Measurements from ENCODE around the gene HS3ST5. TPM values are rescaled to one million over a fixed set of nuclear protein-coding genes. Genes with fewer than 3 reads are reported as not detected.

Gene HS3ST5
- total RNA-seq, 1 experiment from 2014 or later = not detected

DNA sequence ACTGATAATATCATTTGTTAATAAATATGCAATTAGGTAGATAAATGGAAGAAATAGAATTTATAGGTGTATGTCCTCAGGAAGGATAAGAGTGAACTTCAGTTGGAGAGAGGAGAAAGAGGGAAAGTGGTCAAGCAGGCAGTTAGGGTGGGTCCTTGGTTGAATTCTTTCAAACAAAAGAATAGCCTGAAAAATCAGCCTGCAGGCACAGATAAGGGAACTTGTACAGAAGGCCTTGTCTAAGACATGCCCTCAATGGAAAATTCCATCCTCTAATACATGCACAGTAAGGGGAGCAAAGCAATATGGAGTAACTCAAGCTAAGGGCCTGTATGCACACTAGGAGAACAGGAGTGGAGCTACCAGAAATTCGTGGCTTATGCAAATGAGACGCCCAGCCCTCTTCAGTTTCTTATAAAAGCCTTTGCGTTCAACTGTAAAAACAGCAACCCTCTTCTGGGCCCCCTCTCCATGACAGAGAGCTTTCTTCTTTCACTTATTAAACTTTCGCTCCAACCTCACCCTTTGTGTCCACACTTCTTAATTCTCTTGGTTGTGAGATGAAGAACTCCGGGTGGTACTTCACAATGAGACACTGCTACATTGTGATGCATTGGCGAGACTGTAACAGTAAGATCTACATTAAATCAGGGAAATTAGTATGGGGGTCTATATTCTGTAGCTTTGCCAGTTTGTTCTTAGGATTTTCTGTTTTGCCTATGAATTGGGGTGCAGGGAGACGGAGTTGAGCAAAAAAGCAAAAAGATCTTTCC, 147.0 kb downstream of the HS3ST5 start:
- ChIA-PET POLR2A (no interaction called here), RAD21 (ENCODE audit: low non-redundant PET in 1 of 2, low total read pairs in 2 of 2, uncharacterized antibody in 2 of 2, unreplicated experiment in 2 of 2) (no interaction called here), CTCF (no interaction called here)
- H3K9me2 ChIP-seq (ENCODE audit: insufficient read depth) = no peaks in the 10 kb centered on the region
- no peak overlapping the region for H3K4me2 ChIP-seq (ENCODE audit: low read length)
- H3K79me2 ChIP-seq (ENCODE audit: insufficient read depth, low read length) = no peaks in the 10 kb centered on the region
- intact Hi-C loops (cut with micrococcal nuclease) = no loop called here
- ATAC-seq (no peak), DNase-seq (ENCODE audit: low read depth, low spot score) (no peak)
- H3K27ac ChIP-seq (ENCODE audit: low read depth, low read length) = no peak overlapping the region
- H3K36me3 ChIP-seq (ENCODE audit: control insufficient read depth in 1 of 2, insufficient read depth in 2 of 2, low read length in 2 of 2) = no peaks in the 10 kb centered on the region
- no peaks in the 10 kb centered on the region for H3K4me1 ChIP-seq (ENCODE audit: control insufficient read depth in 1 of 2, insufficient read depth in 2 of 2, low read length in 2 of 2)
- TF ChIP-seq ZFX (IDR thresholded peaks at IDR 0.05) = no peak
- TF ChIP-seq, protein P1, sequence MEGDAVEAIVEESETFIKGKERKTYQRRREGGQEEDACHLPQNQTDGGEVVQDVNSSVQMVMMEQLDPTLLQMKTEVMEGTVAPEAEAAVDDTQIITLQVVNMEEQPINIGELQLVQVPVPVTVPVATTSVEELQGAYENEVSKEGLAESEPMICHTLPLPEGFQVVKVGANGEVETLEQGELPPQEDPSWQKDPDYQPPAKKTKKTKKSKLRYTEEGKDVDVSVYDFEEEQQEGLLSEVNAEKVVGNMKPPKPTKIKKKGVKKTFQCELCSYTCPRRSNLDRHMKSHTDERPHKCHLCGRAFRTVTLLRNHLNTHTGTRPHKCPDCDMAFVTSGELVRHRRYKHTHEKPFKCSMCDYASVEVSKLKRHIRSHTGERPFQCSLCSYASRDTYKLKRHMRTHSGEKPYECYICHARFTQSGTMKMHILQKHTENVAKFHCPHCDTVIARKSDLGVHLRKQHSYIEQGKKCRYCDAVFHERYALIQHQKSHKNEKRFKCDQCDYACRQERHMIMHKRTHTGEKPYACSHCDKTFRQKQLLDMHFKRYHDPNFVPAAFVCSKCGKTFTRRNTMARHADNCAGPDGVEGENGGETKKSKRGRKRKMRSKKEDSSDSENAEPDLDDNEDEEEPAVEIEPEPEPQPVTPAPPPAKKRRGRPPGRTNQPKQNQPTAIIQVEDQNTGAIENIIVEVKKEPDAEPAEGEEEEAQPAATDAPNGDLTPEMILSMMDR (IDR thresholded peaks at IDR 0.05 in 2 of 3, conservative IDR thresholded peaks at IDR 0.05 in 1 of 3; ENCODE audit: borderline replicate concordance in 1 of 3, insufficient read depth in 1 of 3, low read depth in 2 of 3, low read length in 2 of 3) = no peak
- TF ChIP-seq RAD21 (IDR thresholded peaks at IDR 0.05; ENCODE audit: low read depth) = no peak
- no peak for TF ChIP-seq CEBPB (IDR thresholded peaks at IDR 0.05; ENCODE audit: low read depth)
- TF ChIP-seq TCF7L2 (IDR thresholded peaks at IDR 0.05; ENCODE audit: borderline replicate concordance, extremely low read depth, insufficient read depth, insufficient read length) = no peak
- TF ChIP-seq, protein P2, sequence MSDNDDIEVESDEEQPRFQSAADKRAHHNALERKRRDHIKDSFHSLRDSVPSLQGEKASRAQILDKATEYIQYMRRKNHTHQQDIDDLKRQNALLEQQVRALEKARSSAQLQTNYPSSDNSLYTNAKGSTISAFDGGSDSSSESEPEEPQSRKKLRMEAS (IDR thresholded peaks at IDR 0.05) = no peak
- TF ChIP-seq JUND (IDR thresholded peaks at IDR 0.05) = no peak
- no peak for TF ChIP-seq ZNF274 (IDR thresholded peaks at IDR 0.05; ENCODE audit: low read depth, low read length)
- TF ChIP-seq POLR2A (IDR thresholded peaks at IDR 0.05; ENCODE audit: borderline replicate concordance, extremely low read depth, insufficient read depth, insufficient read length) = no peak
- no peak for TF ChIP-seq YY1 (IDR thresholded peaks at IDR 0.05; ENCODE audit: extremely low read depth, insufficient replicate concordance, low read depth, low read length)
- no peak for TF ChIP-seq SRF (IDR thresholded peaks at IDR 0.05; ENCODE audit: low read depth)
- TF ChIP-seq ELF1 (IDR thresholded peaks at IDR 0.05; ENCODE audit: borderline replicate concordance, low read depth) = no peak
- TF ChIP-seq FOSL1 (IDR thresholded peaks at IDR 0.05; ENCODE audit: low read depth) = no peak
- no peak for TF ChIP-seq POLR2AphosphoS5 (IDR thresholded peaks at IDR 0.05; ENCODE audit: low read depth, low read length)
- no peak overlapping the region for H3K9ac ChIP-seq (ENCODE audit: low read length)
- no peak overlapping the region for H3K4me3 ChIP-seq (replicated peaks in 1 of 2; ENCODE audit: low read depth in 1 of 2, low read length in 2 of 2)
- H4K20me1 ChIP-seq (ENCODE audit: insufficient read depth) = no peaks in the 10 kb centered on the region
- no peak overlapping the region for H2AFZ ChIP-seq (ENCODE audit: low read depth, low read length, poor library complexity, severe bottlenecking)
- BruUV-seq (replicated peaks) = no TSS peak
- peaks cover 12% of the 10 kb centered on the region; the same call in 1 of the 2 replicates for H3K27me3 ChIP-seq (ENCODE audit: insufficient read depth, low read length)
- H3K9me3 ChIP-seq (ENCODE audit: control insufficient read depth in 1 of 2, insufficient read depth in 1 of 2, low read depth in 1 of 2, low read length in 2 of 2) = no peaks in the 10 kb centered on the region

Data from HCT116 (cell line).